ENCODE data around the gene MYO5C.
A peak's percentile ranks its signal among the peaks of the same experiment; 100 is the strongest.
"Not testable (repeated sequence)": the region's sequence is repeated elsewhere in the genome, so short reads cannot be mapped to it uniquely, and the experiment has no call there.

The MYO5C gene

GRCh38 chr15:52171807-52172206 lies 123.8 kb downstream of the MYO5C start:
- peak in 1 of 14 donors; percentile 34 for DNase-seq

- peak in 1 of 14 donors; percentile 60 for DNase-seq
Observed at GRCh38 chr15:52171386-52171785, 124.2 kb downstream of the MYO5C start.

GRCh38 chr15:52170199-52170598 lies 125.4 kb downstream of the MYO5C start:
- not testable (repeated sequence) for DNase-seq

GRCh38 chr15:52165494-52166131 lies 130.0 kb downstream of the MYO5C start:
- DNase-seq, result not testable (repeated sequence)

- no peak for DNase-seq
Observed at GRCh38 chr15:52164631-52165265, 130.9 kb downstream of the MYO5C start.

- DNase-seq, result no peak
Observed at GRCh38 chr15:52163321-52164190, 132.0 kb downstream of the MYO5C start.

- DNase-seq, result no peak
Observed at GRCh38 chr15:52162876-52163275, 132.7 kb downstream of the MYO5C start.

GRCh38 chr15:52162260-52162659 lies 133.3 kb downstream of the MYO5C start:
- DNase-seq, result no peak

- peak in 1 of 14 donors; percentile 39 for DNase-seq
Observed at GRCh38 chr15:52161406-52161966, 134.1 kb downstream of the MYO5C start.

GRCh38 chr15:52159645-52160044 lies 136.0 kb downstream of the MYO5C start:
- no peak for DNase-seq

GRCh38 chr15:52158084-52158765 lies 137.4 kb downstream of the MYO5C start:
- no peak for DNase-seq

GRCh38 chr15:52155878-52156277 lies 139.7 kb downstream of the MYO5C start:
- DNase-seq, result no peak

- DNase-seq, result peak in 1 of 14 donors; percentile 58
Observed at GRCh38 chr15:52154896-52155865, 140.4 kb downstream of the MYO5C start.

GRCh38 chr15:52153900-52154895 lies 141.4 kb downstream of the MYO5C start:
- DNase-seq, result peak in 1 of 14 donors; percentile 31

GRCh38 chr15:52151353-52151752 lies 144.3 kb downstream of the MYO5C start:
- DNase-seq, result no peak

- no peak for DNase-seq
Observed at GRCh38 chr15:52150871-52151270, 144.7 kb downstream of the MYO5C start.

- no peak for DNase-seq
Observed at GRCh38 chr15:52150043-52150825, 145.4 kb downstream of the MYO5C start.

- no peak for DNase-seq
Observed at GRCh38 chr15:52148403-52148802, 147.2 kb downstream of the MYO5C start.

GRCh38 chr15:52146776-52147175 lies 148.8 kb downstream of the MYO5C start:
- no peak for DNase-seq
